ENCODE data around the gene FANCL. TPM values are rescaled to one million over a fixed set of nuclear protein-coding genes. Genes with fewer than 3 reads are reported as not detected.
"Not testable (repeated sequence)": the region's sequence is repeated elsewhere in the genome, so short reads cannot be mapped to it uniquely, and the experiment has no call there.

FANCL gene
- 10 to 100 TPM in 3 of 4 donors, 1 to 10 TPM in 1; 8.6 to 45.0 (median 19.2) TPM for polyA plus RNA-seq
- long read RNA-seq, donor 1, result 0 reads
- long read RNA-seq, donor 2, transcript FANCL-201 (14 exons, 1,683 nt), result major isoform, 6 of 8 reads
- long read RNA-seq, donor 2, partial matches to known transcripts, result 0 of 8 reads
- long read RNA-seq, donor 2, other reads (novel, unspliced or antisense), result 0 of 8 reads
- long read RNA-seq, donor 3, partial matches to known transcripts, result 0 of 5 reads
- long read RNA-seq, donor 3, other reads (novel, unspliced or antisense), result 0 of 5 reads
- long read RNA-seq, donor 4, result 0 reads
- long read RNA-seq, donor 5, partial matches to known transcripts, result 0 of 1 reads
- long read RNA-seq, donor 5, other reads (novel, unspliced or antisense), result 0 of 1 reads
- long read RNA-seq, donor 6, partial matches to known transcripts, result 0 of 2 reads
- long read RNA-seq, donor 6, other reads (novel, unspliced or antisense), result 0 of 2 reads
- long read RNA-seq, donor 7, result 0 reads
- long read RNA-seq, donor 8, result 0 reads
- long read RNA-seq, donor 9, partial matches to known transcripts, result 0 of 4 reads
- long read RNA-seq, donor 9, other reads (novel, unspliced or antisense), result 0 of 4 reads
- long read RNA-seq, donor 10, transcript FANCL-201 (14 exons, 1,683 nt), result major isoform, 5 of 11 reads
- long read RNA-seq, donor 10, partial matches to known transcripts, result 0 of 11 reads
- long read RNA-seq, donor 10, other reads (novel, unspliced or antisense), result 0 of 11 reads

DNA sequence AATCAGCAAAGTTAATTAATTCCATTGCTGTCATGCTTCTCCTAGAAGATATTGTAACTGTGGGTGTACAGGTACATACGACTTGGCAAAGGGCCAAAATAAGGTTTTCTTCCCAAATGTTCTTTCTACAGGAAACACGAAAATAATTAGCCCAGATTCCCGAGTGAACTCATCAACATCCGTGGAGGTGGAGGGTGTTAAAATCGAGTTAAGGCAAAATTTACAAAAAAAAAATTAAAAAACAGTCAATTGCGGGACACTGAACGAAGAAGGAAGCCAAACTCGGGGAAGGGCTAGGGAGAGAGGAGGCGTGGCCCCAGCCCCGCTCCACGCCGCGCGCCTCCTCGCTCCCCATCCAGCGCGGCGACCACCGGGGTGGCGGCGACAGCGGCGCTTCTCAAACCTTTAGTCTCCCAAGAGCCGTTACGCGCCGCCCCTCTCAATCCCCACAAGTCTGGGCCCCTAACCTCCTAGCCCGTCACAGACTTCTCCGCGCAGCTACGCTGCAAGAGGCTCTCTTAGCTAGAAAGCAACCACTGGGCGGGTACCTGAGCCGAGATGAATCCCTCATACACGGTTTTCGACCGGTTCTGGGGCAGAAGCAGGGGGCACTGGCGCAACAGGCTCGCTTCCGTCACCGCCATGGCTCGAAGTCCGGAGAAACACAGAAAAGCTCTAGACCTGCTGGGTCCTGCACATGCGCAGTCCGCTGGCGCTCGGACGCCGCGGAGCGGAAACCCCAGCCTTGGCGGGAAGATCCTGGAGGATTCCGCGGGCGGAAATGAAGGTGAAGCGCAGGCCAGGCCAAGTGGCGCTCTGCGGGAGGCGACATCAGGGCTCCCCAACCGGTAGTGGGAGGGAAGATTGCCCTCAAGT, at the start of gene FANCL:
Gene FANCL (minus strand): TSS at position 656 of the 876 bp plus-strand sequence. CDS start 12 bp downstream, at position 644.
- peak within 1 kb of the TSS; percentile 69 to 95 (median 82) for H3K27ac ChIP-seq (ENCODE audit: low read depth in 1 of 3, low read length in 2 of 3)
- H3K36me3 ChIP-seq (ENCODE audit: control insufficient read depth in 3 of 3, insufficient read depth in 2 of 3, low read depth in 1 of 3, low read length in 3 of 3), result no peaks in the 10 kb centered on the region
- no peak for FAIRE-seq
- H3K4me1 ChIP-seq (ENCODE audit: control insufficient read depth in 3 of 3, insufficient read depth in 2 of 3, low read depth in 1 of 3, low read length in 2 of 3), result peaks cover 2 to 3% (median 3%) of the 10 kb centered on the region in 3 donors
- peak within 1 kb of the TSS; percentile 62 to 78 (median 76) for H3K4me3 ChIP-seq (ENCODE audit: low read depth in 1 of 3, low read length in 3 of 3)
- H3K9me3 ChIP-seq (ENCODE audit: control insufficient read depth in 2 of 2, insufficient read depth in 1 of 2, low read depth in 1 of 2, low read length in 1 of 2), result no peaks in the 10 kb centered on the region
- 0% methylated on average over 57 to 59 of the region's 59 CpGs for WGBS, 3 donors
- H3K27me3 ChIP-seq (ENCODE audit: control insufficient read depth in 3 of 3, insufficient read depth in 3 of 3, low read length in 3 of 3), result no peaks in the 10 kb centered on the region
- peak; percentile 90 to 96 for DNase-seq

DNA sequence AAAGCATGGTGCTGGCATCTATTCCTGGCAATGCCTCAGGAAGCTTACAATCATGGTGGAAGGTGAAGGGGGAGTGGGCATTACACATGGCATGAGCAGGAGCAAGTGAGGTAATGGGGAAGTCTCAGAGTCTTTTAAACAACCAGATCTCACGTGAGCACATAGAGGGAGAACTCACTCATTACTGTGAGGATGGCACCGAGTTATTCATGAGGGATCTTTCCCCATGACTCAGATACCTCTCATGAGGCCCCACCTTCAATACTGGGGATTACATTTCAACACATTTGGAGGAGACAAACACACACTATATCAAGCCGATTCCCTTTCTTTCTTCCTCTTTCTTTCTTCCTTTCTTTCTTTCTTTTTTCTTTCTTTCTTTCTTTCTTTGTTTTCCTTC, 47.9 kb upstream of the FANCL start:
- H3K4me1 ChIP-seq (ENCODE audit: control insufficient read depth in 3 of 3, insufficient read depth in 2 of 3, low read depth in 1 of 3, low read length in 2 of 3), result no peaks in the 10 kb centered on the region
- DNase-seq (no peak), FAIRE-seq (no peak)
- H3K27me3 ChIP-seq (ENCODE audit: control insufficient read depth in 3 of 3, insufficient read depth in 3 of 3, low read length in 3 of 3), result no peaks in the 10 kb centered on the region
- no peaks in the 10 kb centered on the region for H3K36me3 ChIP-seq (ENCODE audit: control insufficient read depth in 3 of 3, insufficient read depth in 2 of 3, low read depth in 1 of 3, low read length in 3 of 3)
- H3K27ac ChIP-seq (ENCODE audit: low read depth in 1 of 3, low read length in 2 of 3), result no peak overlapping the region
- H3K9me3 ChIP-seq (ENCODE audit: control insufficient read depth in 2 of 2, insufficient read depth in 1 of 2, low read depth in 1 of 2, low read length in 1 of 2), result no peaks in the 10 kb centered on the region
- 66 to 76% (median 72%) methylated on average over 3 of the region's 3 CpGs for WGBS, 3 donors
- no peak overlapping the region for H3K4me3 ChIP-seq (ENCODE audit: low read depth in 1 of 3, low read length in 3 of 3)

DNA sequence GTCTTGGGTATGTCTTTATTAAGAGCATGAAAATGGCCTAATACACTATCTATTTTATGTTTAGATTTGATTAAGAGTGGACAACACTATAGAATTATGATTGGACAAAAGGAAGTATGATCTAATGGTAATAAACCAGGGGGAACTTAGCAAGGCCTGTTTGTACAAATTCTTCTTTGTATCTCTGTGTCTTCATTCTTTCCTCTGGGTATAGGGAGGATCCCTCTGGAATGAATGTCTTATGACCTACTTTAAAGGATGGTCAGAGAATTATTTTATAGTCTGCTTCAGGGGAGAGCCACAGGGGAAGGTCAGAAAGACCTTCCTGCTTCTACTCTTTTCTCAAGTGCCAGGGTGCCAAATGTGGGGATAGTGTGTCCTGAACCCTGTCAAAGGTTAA, 42.8 kb upstream of the FANCL start:
- H3K27ac ChIP-seq (ENCODE audit: low read depth in 1 of 3, low read length in 2 of 3), result no peak overlapping the region
- no peak for FAIRE-seq
- H3K36me3 ChIP-seq (ENCODE audit: control insufficient read depth in 3 of 3, insufficient read depth in 2 of 3, low read depth in 1 of 3, low read length in 3 of 3), result no peaks in the 10 kb centered on the region
- no peak for DNase-seq
- no peaks in the 10 kb centered on the region for H3K27me3 ChIP-seq (ENCODE audit: control insufficient read depth in 3 of 3, insufficient read depth in 3 of 3, low read length in 3 of 3)
- no peak overlapping the region for H3K4me3 ChIP-seq (ENCODE audit: low read depth in 1 of 3, low read length in 3 of 3)
- H3K9me3 ChIP-seq (ENCODE audit: control insufficient read depth in 2 of 2, insufficient read depth in 1 of 2, low read depth in 1 of 2, low read length in 1 of 2), result no peaks in the 10 kb centered on the region
- no peaks in the 10 kb centered on the region for H3K4me1 ChIP-seq (ENCODE audit: control insufficient read depth in 3 of 3, insufficient read depth in 2 of 3, low read depth in 1 of 3, low read length in 2 of 3)

DNA sequence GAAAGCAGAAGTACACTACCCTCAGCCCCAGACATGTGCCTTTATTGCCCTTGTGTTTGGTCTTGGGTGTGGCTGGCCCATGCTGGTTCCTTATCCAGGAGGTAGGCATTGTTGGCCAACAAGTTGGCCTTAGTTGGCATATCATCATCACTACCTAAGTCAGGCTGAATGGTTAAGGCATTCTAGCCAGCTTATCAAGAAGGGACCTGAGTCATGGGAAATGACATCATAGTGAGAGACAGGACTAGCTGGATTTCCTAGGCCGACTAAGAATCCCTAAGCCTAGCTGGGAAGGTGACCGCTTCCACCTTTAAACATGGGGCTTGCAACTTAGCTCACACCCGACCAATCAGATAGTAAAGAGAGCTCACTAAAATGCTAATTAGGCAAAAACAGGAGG, 34.0 kb upstream of the FANCL start:
- not testable (repeated sequence) for H3K9me3 ChIP-seq (ENCODE audit: control insufficient read depth in 2 of 2, insufficient read depth in 1 of 2, low read depth in 1 of 2, low read length in 1 of 2); H3K4me3 ChIP-seq (ENCODE audit: low read depth in 1 of 3, low read length in 3 of 3); H3K27me3 ChIP-seq (ENCODE audit: control insufficient read depth in 3 of 3, insufficient read depth in 3 of 3, low read length in 3 of 3); H3K27ac ChIP-seq (ENCODE audit: low read depth in 1 of 3, low read length in 2 of 3); H3K4me1 ChIP-seq (ENCODE audit: control insufficient read depth in 3 of 3, insufficient read depth in 2 of 3, low read depth in 1 of 3, low read length in 2 of 3); DNase-seq; FAIRE-seq; H3K36me3 ChIP-seq (ENCODE audit: control insufficient read depth in 3 of 3, insufficient read depth in 2 of 3, low read depth in 1 of 3, low read length in 3 of 3)
- 78 to 88% (median 86%) methylated on average over 2 to 3 of the region's 3 CpGs for WGBS, 3 donors

DNA sequence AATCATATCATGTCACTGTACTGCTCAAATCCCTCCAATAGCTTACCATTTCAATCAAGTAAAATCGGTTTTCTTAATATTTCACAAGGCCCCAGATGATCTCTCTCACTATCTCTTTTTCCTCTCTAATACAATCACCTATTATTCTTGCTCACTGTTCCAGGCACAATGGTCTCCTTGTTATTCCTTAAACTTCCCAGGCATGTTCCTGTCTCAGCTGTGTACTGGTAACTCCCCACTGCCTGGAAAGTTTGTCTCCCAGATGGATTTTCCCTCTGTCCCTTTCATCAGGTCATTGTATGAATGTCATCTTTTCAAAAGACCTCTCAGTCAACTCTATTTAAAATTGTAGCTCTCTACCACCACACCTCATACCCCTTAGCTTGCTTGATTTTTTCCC, 30.7 kb upstream of the FANCL start:
- Histone ChIP-seq H3K27ac (ENCODE audit: low read depth in 1 of 3, low read length in 2 of 3) (no peak overlapping the region), H3K4me1 (ENCODE audit: control insufficient read depth in 3 of 3, insufficient read depth in 2 of 3, low read depth in 1 of 3, low read length in 2 of 3) (no peaks in the 10 kb centered on the region), H3K36me3 (ENCODE audit: control insufficient read depth in 3 of 3, insufficient read depth in 2 of 3, low read depth in 1 of 3, low read length in 3 of 3) (no peaks in the 10 kb centered on the region), H3K9me3 (ENCODE audit: control insufficient read depth in 2 of 2, insufficient read depth in 1 of 2, low read depth in 1 of 2, low read length in 1 of 2) (no peaks in the 10 kb centered on the region), H3K27me3 (ENCODE audit: control insufficient read depth in 3 of 3, insufficient read depth in 3 of 3, low read length in 3 of 3) (no peaks in the 10 kb centered on the region), H3K4me3 (ENCODE audit: low read depth in 1 of 3, low read length in 3 of 3) (no peak overlapping the region)
- DNase-seq, result no peak
- 47 to 73% (median 64%) methylated on average over 1 of the region's 1 CpG for WGBS, 3 donors
- no peak for FAIRE-seq

DNA sequence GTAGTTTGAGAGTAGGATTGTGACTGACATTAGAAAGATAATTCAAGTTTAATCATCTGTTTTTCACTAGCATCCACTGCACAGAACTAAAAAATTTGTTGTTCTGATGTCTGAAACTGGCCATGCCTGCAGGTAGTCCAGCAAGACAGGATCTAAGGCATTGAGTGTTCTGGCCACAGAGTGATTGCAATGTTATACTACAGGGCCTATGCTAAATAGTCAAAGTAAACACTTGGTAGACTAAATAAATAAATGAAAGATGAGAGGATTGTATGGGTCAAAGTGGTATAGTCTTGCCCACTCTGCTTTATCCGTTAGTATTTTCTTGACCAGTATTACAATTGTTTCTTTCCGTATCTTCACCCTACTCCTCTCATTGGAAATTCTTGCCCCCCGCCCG, 27.6 kb upstream of the FANCL start:
- DNase-seq, result no peak
- WGBS, 3 donors, result 84 to 92% (median 87%) methylated on average over 4 of the region's 4 CpGs
- H3K4me1 ChIP-seq (ENCODE audit: control insufficient read depth in 3 of 3, insufficient read depth in 2 of 3, low read depth in 1 of 3, low read length in 2 of 3), result no peaks in the 10 kb centered on the region
- no peaks in the 10 kb centered on the region for H3K36me3 ChIP-seq (ENCODE audit: control insufficient read depth in 3 of 3, insufficient read depth in 2 of 3, low read depth in 1 of 3, low read length in 3 of 3)
- no peak for FAIRE-seq
- H3K4me3 ChIP-seq (ENCODE audit: low read depth in 1 of 3, low read length in 3 of 3), result no peak overlapping the region
- H3K27me3 ChIP-seq (ENCODE audit: control insufficient read depth in 3 of 3, insufficient read depth in 3 of 3, low read length in 3 of 3), result no peaks in the 10 kb centered on the region
- H3K9me3 ChIP-seq (ENCODE audit: control insufficient read depth in 2 of 2, insufficient read depth in 1 of 2, low read depth in 1 of 2, low read length in 1 of 2), result no peaks in the 10 kb centered on the region
- H3K27ac ChIP-seq (ENCODE audit: low read depth in 1 of 3, low read length in 2 of 3), result no peak overlapping the region

DNA sequence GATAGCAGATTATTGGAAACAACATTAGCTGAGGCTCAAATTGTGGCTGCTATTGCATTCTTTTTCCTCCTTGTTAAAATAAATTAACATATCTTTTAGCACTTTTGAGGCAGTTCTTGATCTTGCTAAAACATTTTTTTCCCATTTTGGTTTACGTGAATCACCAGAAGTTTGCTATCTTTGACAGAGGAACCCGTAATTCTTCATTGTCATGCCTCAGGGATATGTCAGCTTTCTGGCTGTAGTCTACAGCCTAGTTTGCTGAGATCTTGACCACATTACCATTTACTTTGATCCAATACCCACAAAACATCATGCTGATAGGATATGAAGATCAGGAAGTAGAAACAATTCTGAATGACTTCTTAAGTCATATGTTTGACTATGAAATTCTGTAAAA, 25.1 kb upstream of the FANCL start:
- Histone ChIP-seq H3K4me1 (ENCODE audit: control insufficient read depth in 3 of 3, insufficient read depth in 2 of 3, low read depth in 1 of 3, low read length in 2 of 3) (no peaks in the 10 kb centered on the region), H3K4me3 (ENCODE audit: low read depth in 1 of 3, low read length in 3 of 3) (no peak overlapping the region), H3K9me3 (ENCODE audit: control insufficient read depth in 2 of 2, insufficient read depth in 1 of 2, low read depth in 1 of 2, low read length in 1 of 2) (no peaks in the 10 kb centered on the region), H3K27ac (ENCODE audit: low read depth in 1 of 3, low read length in 2 of 3) (no peak overlapping the region), H3K27me3 (ENCODE audit: control insufficient read depth in 3 of 3, insufficient read depth in 3 of 3, low read length in 3 of 3) (no peaks in the 10 kb centered on the region), H3K36me3 (ENCODE audit: control insufficient read depth in 3 of 3, insufficient read depth in 2 of 3, low read depth in 1 of 3, low read length in 3 of 3) (no peaks in the 10 kb centered on the region)
- 67 to 84% (median 70%) methylated on average over 2 of the region's 2 CpGs for WGBS, 3 donors
- DNase-seq (no peak), FAIRE-seq (no peak)

DNA sequence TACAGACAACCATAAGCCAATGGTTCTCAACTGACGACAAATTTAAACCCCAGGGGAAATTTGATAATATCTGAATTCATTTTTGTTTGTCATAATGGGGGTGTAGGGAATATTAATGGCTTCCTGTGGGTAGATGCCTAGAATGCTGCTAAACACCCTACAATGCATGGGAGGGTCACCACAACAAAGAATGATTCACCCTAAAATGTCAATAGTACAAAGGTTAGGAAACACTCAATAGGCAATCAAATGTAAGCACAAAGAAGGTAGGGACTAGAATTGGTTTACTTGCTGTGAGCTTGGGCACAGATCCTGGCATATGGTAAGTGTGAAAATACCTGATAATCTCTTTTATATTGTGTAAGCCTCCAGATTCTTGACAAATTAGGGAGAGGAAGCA, 20.1 kb upstream of the FANCL start:
- no peak for FAIRE-seq
- no peak overlapping the region for H3K4me3 ChIP-seq (ENCODE audit: low read depth in 1 of 3, low read length in 3 of 3)
- H3K4me1 ChIP-seq (ENCODE audit: control insufficient read depth in 3 of 3, insufficient read depth in 2 of 3, low read depth in 1 of 3, low read length in 2 of 3), result no peaks in the 10 kb centered on the region
- H3K27me3 ChIP-seq (ENCODE audit: control insufficient read depth in 3 of 3, insufficient read depth in 3 of 3, low read length in 3 of 3), result no peaks in the 10 kb centered on the region
- H3K9me3 ChIP-seq (ENCODE audit: control insufficient read depth in 2 of 2, insufficient read depth in 1 of 2, low read depth in 1 of 2, low read length in 1 of 2), result no peaks in the 10 kb centered on the region
- no peaks in the 10 kb centered on the region for H3K36me3 ChIP-seq (ENCODE audit: control insufficient read depth in 3 of 3, insufficient read depth in 2 of 3, low read depth in 1 of 3, low read length in 3 of 3)
- 71 to 80% (median 72%) methylated on average over 1 of the region's 1 CpG for WGBS, 3 donors
- no peak overlapping the region for H3K27ac ChIP-seq (ENCODE audit: low read depth in 1 of 3, low read length in 2 of 3)
- DNase-seq, result no peak

All from small intestine (tissue), 16 donors.